NK-92 (cell line): ENCODE data around the gene SLCO3A1.

Experiments used
- DNase-seq: peaks from one replicate; lab custom pipeline; 2025; ENCODE audit not compliant: unreplicated experiment; lab: John Stamatoyannopoulos, UW

Gene SLCO3A1

GRCh38 chr15:91881569-91882297 lies 28.2 kb downstream of the SLCO3A1 start:
- DNase-seq = no peak

GRCh38 chr15:91882858-91883586 lies 29.5 kb downstream of the SLCO3A1 start:
- DNase-seq = no peak

- no peak for DNase-seq
These were observed 31.1 kb downstream of the SLCO3A1 start for GRCh38 chr15:91884606-91885005.

GRCh38 chr15:91885054-91885453 lies 31.5 kb downstream of the SLCO3A1 start:
- DNase-seq = no peak

- no peak for DNase-seq
These were observed 32.3 kb downstream of the SLCO3A1 start for GRCh38 chr15:91885714-91886270.

GRCh38 chr15:91886878-91887277 lies 33.4 kb downstream of the SLCO3A1 start:
- DNase-seq = no peak

- DNase-seq = no peak
These were observed 33.8 kb downstream of the SLCO3A1 start for GRCh38 chr15:91887321-91887720.

- DNase-seq = no peak
These were observed 34.4 kb downstream of the SLCO3A1 start for GRCh38 chr15:91887921-91888373.

GRCh38 chr15:91889111-91889815 lies 35.8 kb downstream of the SLCO3A1 start:
- DNase-seq = no peak

- no peak for DNase-seq
These were observed 37.1 kb downstream of the SLCO3A1 start for GRCh38 chr15:91890614-91891013.

GRCh38 chr15:91891101-91891500 lies 37.6 kb downstream of the SLCO3A1 start:
- DNase-seq = no peak

GRCh38 chr15:91891788-91892345 lies 38.4 kb downstream of the SLCO3A1 start:
- no peak for DNase-seq

- DNase-seq = no peak
These were observed 38.9 kb downstream of the SLCO3A1 start for GRCh38 chr15:91892436-91892835.

- DNase-seq = no peak
These were observed 41.1 kb downstream of the SLCO3A1 start for GRCh38 chr15:91894606-91895005.

GRCh38 chr15:91895051-91895450 lies 41.5 kb downstream of the SLCO3A1 start:
- no peak for DNase-seq

GRCh38 chr15:91896341-91897055 lies 43.0 kb downstream of the SLCO3A1 start:
- no peak for DNase-seq

- DNase-seq = no peak
These were observed 44.3 kb downstream of the SLCO3A1 start for GRCh38 chr15:91897585-91898372.

- DNase-seq = no peak
These were observed 45.3 kb downstream of the SLCO3A1 start for GRCh38 chr15:91898843-91899242.

- DNase-seq = no peak
These were observed 51.4 kb downstream of the SLCO3A1 start for GRCh38 chr15:91904942-91905341.

- no peak for DNase-seq
These were observed 54.9 kb downstream of the SLCO3A1 start for GRCh38 chr15:91908391-91908790.
